SK-N-DZ (cell line): Measurements from ENCODE around the gene NAA38.
"Not testable (repeated sequence)": the region's sequence is repeated elsewhere in the genome, so short reads cannot be mapped to it uniquely, and the experiment has no call there.

Experiments
- DNase-seq: peaks from one replicate; pipeline ENCODE4 v3.0.0-alpha.2; 2015; ENCODE audit warnings: low spot score

NAA38 gene

GRCh38 chr17:7882068-7882467 is 24.7 kb upstream of the NAA38 start:
- no peak for DNase-seq

- DNase-seq: no peak
These were observed 24.1 kb upstream of the NAA38 start for GRCh38 chr17:7881276-7882054.

- DNase-seq: peak; percentile 47
These were observed 22.9 kb upstream of the NAA38 start for GRCh38 chr17:7880076-7880868.

- DNase-seq: no peak
These were observed 20.9 kb upstream of the NAA38 start for GRCh38 chr17:7878234-7878633.

GRCh38 chr17:7875804-7876370 is 18.5 kb upstream of the NAA38 start:
- DNase-seq: no peak

- DNase-seq: no peak
These were observed 15.7 kb upstream of the NAA38 start for GRCh38 chr17:7873051-7873450.

- DNase-seq: no peak
These were observed 10.5 kb upstream of the NAA38 start for GRCh38 chr17:7867881-7868329.

GRCh38 chr17:7864995-7865650 is 7.8 kb upstream of the NAA38 start:
- DNase-seq: no peak

GRCh38 chr17:7864384-7864783 is 7.0 kb upstream of the NAA38 start:
- DNase-seq: not testable (repeated sequence)

- peak; percentile 75 for DNase-seq
These were observed 5.5 kb upstream of the NAA38 start for GRCh38 chr17:7862692-7863437.

- no peak for DNase-seq
These were observed 1.7 kb upstream of the NAA38 start for GRCh38 chr17:7859028-7859427.

- no peak for DNase-seq
These were observed 1.1 kb upstream of the NAA38 start for GRCh38 chr17:7858522-7858810.

- DNase-seq: peak; percentile 98
These were observed 558 bp upstream of the NAA38 start, which contains the start of gene CYB5D1 for GRCh38 chr17:7857713-7858521. TSS of gene CYB5D1 (plus strand) at chr17:7858003. CDS start at chr17:7858135, 132 bp downstream.

- peak; percentile 56 for DNase-seq
These were observed 1.1 kb downstream of the NAA38 start for GRCh38 chr17:7856011-7856810.

GRCh38 chr17:7855660-7856010 is 1.7 kb downstream of the NAA38 start:
- no peak for DNase-seq

GRCh38 chr17:7854851-7855659 is 2.3 kb downstream of the NAA38 start, which contains the start of gene TMEM88:
TSS of gene TMEM88 (plus strand) at chr17:7855066. CDS start at chr17:7855075, 9 bp downstream.
- no peak for DNase-seq

GRCh38 chr17:7854078-7854777 is 3.1 kb downstream of the NAA38 start:
- DNase-seq: no peak

- DNase-seq: no peak
These were observed 3.7 kb downstream of the NAA38 start for GRCh38 chr17:7853691-7854038.
